ENCODE measurements around the gene CFAP57.

Gene CFAP57

DNA sequence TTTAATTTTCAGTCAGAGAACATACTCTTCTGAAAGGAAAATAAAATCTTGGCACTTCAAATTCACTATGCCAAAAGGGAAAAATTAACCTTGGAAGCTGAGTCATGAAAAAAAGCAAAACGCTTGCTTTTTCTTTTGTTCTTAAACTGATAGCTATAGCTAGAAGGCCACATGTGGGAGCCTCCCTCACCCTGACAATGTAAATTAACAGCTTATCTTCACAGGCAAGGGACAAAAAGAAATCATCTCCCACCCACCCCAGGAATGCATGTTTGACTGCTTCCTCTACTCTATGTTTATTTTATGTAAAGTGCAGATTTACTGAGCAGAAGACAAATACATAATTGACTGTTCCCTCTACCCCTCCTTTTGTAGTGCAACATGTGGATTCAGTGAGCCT is 38.1 kb upstream of the CFAP57 start:
- H3K4me1 ChIP-seq (ENCODE audit: control insufficient read depth, insufficient read depth, low read depth, low read length), result no peaks in the 10 kb centered on the region
- no peak overlapping the region for H4K8ac ChIP-seq (ENCODE audit: low read length)
- H3K23ac ChIP-seq (ENCODE audit: low read length in 2 of 2), result no peak overlapping the region
- WGBS, result 61% methylated on average over 1 of the region's 1 CpG
- DNase-seq, result no peak
- H3K27ac ChIP-seq (ENCODE audit: low read length, poor library complexity, severe bottlenecking), result no peak overlapping the region
- no peak overlapping the region for H3K4me2 ChIP-seq (ENCODE audit: low read length, poor library complexity, severe bottlenecking)
- no peak overlapping the region for H3K18ac ChIP-seq (ENCODE audit: low read depth in 1 of 2, low read length in 2 of 2)
- no peaks in the 10 kb centered on the region for H3K36me3 ChIP-seq (ENCODE audit: control insufficient read depth in 1 of 2, insufficient read depth in 2 of 2, low read depth in 1 of 2, low read length in 2 of 2)
- H3K9me3 ChIP-seq (ENCODE audit: control insufficient read depth, low read length), result no peaks in the 10 kb centered on the region
- no peak overlapping the region for H2BK12ac ChIP-seq (ENCODE audit: low read length in 2 of 2)
- H3K4me3 ChIP-seq (ENCODE audit: insufficient read depth in 1 of 2, low read depth in 1 of 2, low read length in 2 of 2), result no peak overlapping the region
- peaks cover 12 to 36% of the 10 kb centered on the region in 2 experiments for H3K27me3 ChIP-seq (ENCODE audit: control insufficient read depth in 1 of 2, insufficient read depth in 1 of 2, low read length in 2 of 2)
- H2AK5ac ChIP-seq (ENCODE audit: low read length, severe bottlenecking), result no peak overlapping the region
- H4K91ac ChIP-seq (ENCODE audit: low read length), result no peak overlapping the region
- H3K14ac ChIP-seq (ENCODE audit: low read length in 2 of 2), result no peak overlapping the region
- no peak overlapping the region for H3K4ac ChIP-seq (ENCODE audit: low read depth in 1 of 2, low read length in 2 of 2)
- no peak overlapping the region for H2BK5ac ChIP-seq (ENCODE audit: low read depth, low read length, poor library complexity, severe bottlenecking)
- no peak overlapping the region for H3K9ac ChIP-seq (ENCODE audit: low read length)
- no peaks in the 10 kb centered on the region for H3K79me1 ChIP-seq (replicated peaks; ENCODE audit: low read length, poor library complexity, severe bottlenecking)
- H2BK15ac ChIP-seq (ENCODE audit: low read depth, poor library complexity, severe bottlenecking), result no peak overlapping the region
- no peak overlapping the region for H2BK120ac ChIP-seq (ENCODE audit: low read depth, low read length)
- no peak overlapping the region for H2AFZ ChIP-seq (ENCODE audit: low read depth, low read length)

DNA sequence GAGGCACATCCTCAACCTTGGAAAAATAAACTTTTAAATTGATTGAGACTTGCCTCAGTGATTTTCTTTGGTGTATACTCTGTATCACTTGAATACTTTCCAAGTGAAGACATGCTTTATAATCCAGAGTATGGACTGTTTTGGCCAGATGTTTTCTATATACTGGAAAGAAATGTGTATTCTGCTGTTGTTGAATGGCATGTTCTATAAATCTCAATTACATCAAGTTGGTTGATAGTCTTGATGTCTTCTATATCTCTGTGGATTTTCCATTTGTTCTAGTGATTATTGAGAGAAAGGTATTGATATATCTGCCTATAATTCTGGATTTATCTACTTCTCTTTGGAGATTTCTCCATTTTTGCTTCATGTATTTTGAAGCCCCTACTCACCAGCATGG is 37.5 kb upstream of the CFAP57 start:
- DNase-seq, result no peak
- H2AK5ac ChIP-seq (ENCODE audit: low read length, severe bottlenecking), result no peak overlapping the region
- H3K14ac ChIP-seq (ENCODE audit: low read length in 2 of 2), result no peak overlapping the region
- H3K27me3 ChIP-seq (ENCODE audit: control insufficient read depth in 1 of 2, insufficient read depth in 1 of 2, low read length in 2 of 2), result peaks cover 12 to 36% of the 10 kb centered on the region in 2 experiments
- no peak overlapping the region for H3K4me3 ChIP-seq (ENCODE audit: insufficient read depth in 1 of 2, low read depth in 1 of 2, low read length in 2 of 2)
- H3K4me1 ChIP-seq (ENCODE audit: control insufficient read depth, insufficient read depth, low read depth, low read length), result no peaks in the 10 kb centered on the region
- no peaks in the 10 kb centered on the region for H3K9me3 ChIP-seq (ENCODE audit: control insufficient read depth, low read length)
- H2BK120ac ChIP-seq (ENCODE audit: low read depth, low read length), result no peak overlapping the region
- no peak overlapping the region for H3K4me2 ChIP-seq (ENCODE audit: low read length, poor library complexity, severe bottlenecking)
- no peak overlapping the region for H3K23ac ChIP-seq (ENCODE audit: low read length in 2 of 2)
- no peak overlapping the region for H2BK5ac ChIP-seq (ENCODE audit: low read depth, low read length, poor library complexity, severe bottlenecking)
- no peak overlapping the region for H4K91ac ChIP-seq (ENCODE audit: low read length)
- H2BK12ac ChIP-seq (ENCODE audit: low read length in 2 of 2), result no peak overlapping the region
- no peaks in the 10 kb centered on the region for H3K79me1 ChIP-seq (replicated peaks; ENCODE audit: low read length, poor library complexity, severe bottlenecking)
- H2BK15ac ChIP-seq (ENCODE audit: low read depth, poor library complexity, severe bottlenecking), result no peak overlapping the region
- no peak overlapping the region for H2AFZ ChIP-seq (ENCODE audit: low read depth, low read length)
- H3K4ac ChIP-seq (ENCODE audit: low read depth in 1 of 2, low read length in 2 of 2), result no peak overlapping the region
- H3K27ac ChIP-seq (ENCODE audit: low read length, poor library complexity, severe bottlenecking), result no peak overlapping the region
- no peak overlapping the region for H4K8ac ChIP-seq (ENCODE audit: low read length)
- no peak overlapping the region for H3K9ac ChIP-seq (ENCODE audit: low read length)
- H3K36me3 ChIP-seq (ENCODE audit: control insufficient read depth in 1 of 2, insufficient read depth in 2 of 2, low read depth in 1 of 2, low read length in 2 of 2), result no peaks in the 10 kb centered on the region
- no peak overlapping the region for H3K18ac ChIP-seq (ENCODE audit: low read depth in 1 of 2, low read length in 2 of 2)

DNA sequence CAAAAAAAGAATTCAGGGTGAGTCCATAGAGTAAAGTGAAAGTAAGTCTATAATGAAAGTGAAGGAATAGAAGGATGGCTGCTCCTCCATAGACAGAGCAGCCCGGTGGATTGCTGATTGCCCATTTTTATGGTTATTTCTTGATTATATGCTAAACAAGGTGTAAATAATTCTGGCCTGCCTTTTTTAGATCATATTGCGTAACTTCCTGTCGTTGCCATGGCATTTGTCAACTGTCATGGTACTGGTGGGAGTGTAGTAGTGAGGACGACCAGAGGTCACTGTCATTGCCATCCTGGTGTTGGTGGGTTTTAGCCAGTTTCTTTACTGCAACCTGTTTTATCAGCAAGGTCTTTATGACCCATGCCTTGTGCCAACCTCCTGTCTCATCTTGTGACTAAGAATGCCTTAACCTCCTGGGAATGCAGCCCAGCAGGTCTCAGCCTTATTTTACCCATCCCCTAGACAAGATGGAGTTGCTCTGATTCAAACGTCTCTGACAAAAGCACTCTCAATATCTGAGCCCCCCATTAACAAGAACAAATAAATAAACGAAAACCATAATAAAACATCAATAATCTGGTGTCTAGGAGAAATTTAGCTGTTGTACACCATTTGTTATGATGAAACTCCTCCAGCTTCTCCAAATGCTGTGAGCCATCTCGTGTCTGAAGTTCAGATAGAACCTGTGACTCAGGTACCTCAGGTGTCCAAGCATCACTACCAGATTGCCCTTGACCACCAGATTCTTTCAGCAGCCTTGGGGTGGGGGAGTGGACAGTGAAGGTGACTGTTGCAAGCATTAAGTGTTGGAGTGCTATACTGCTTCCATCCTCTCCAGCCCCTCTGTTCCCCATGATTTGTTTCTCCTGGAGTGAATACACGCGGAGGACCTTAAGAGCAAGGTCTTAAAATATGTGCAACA is 36.0 kb upstream of the CFAP57 start:
- no peak overlapping the region for H2BK120ac ChIP-seq (ENCODE audit: low read depth, low read length)
- no peak overlapping the region for H3K4me3 ChIP-seq (ENCODE audit: insufficient read depth in 1 of 2, low read depth in 1 of 2, low read length in 2 of 2)
- H2BK12ac ChIP-seq (ENCODE audit: low read length in 2 of 2), result no peak overlapping the region
- H3K4me2 ChIP-seq (ENCODE audit: low read length, poor library complexity, severe bottlenecking), result no peak overlapping the region
- no peak overlapping the region for H4K91ac ChIP-seq (ENCODE audit: low read length)
- no peaks in the 10 kb centered on the region for H3K4me1 ChIP-seq (ENCODE audit: control insufficient read depth, insufficient read depth, low read depth, low read length)
- no peak overlapping the region for H3K27ac ChIP-seq (ENCODE audit: low read length, poor library complexity, severe bottlenecking)
- H4K8ac ChIP-seq (ENCODE audit: low read length), result no peak overlapping the region
- no peak overlapping the region for H3K9ac ChIP-seq (ENCODE audit: low read length)
- H3K4ac ChIP-seq (ENCODE audit: low read depth in 1 of 2, low read length in 2 of 2), result no peak overlapping the region
- no peak overlapping the region for H3K18ac ChIP-seq (ENCODE audit: low read depth in 1 of 2, low read length in 2 of 2)
- H2BK5ac ChIP-seq (ENCODE audit: low read depth, low read length, poor library complexity, severe bottlenecking), result no peak overlapping the region
- WGBS, result 80% methylated on average over 7 of the region's 9 CpGs
- DNase-seq, result no peak
- no peak overlapping the region for H2AFZ ChIP-seq (ENCODE audit: low read depth, low read length)
- no peaks in the 10 kb centered on the region for H3K79me1 ChIP-seq (replicated peaks; ENCODE audit: low read length, poor library complexity, severe bottlenecking)
- no peak overlapping the region for H2BK15ac ChIP-seq (ENCODE audit: low read depth, poor library complexity, severe bottlenecking)
- H2AK5ac ChIP-seq (ENCODE audit: low read length, severe bottlenecking), result no peak overlapping the region
- peaks cover 6 to 27% of the 10 kb centered on the region in 2 experiments for H3K27me3 ChIP-seq (ENCODE audit: control insufficient read depth in 1 of 2, insufficient read depth in 1 of 2, low read length in 2 of 2)
- H3K23ac ChIP-seq (ENCODE audit: low read length in 2 of 2), result no peak overlapping the region
- H3K36me3 ChIP-seq (ENCODE audit: control insufficient read depth in 1 of 2, insufficient read depth in 2 of 2, low read depth in 1 of 2, low read length in 2 of 2), result no peaks in the 10 kb centered on the region
- no peaks in the 10 kb centered on the region for H3K9me3 ChIP-seq (ENCODE audit: control insufficient read depth, low read length)
- H3K14ac ChIP-seq (ENCODE audit: low read length in 2 of 2), result no peak overlapping the region

DNA sequence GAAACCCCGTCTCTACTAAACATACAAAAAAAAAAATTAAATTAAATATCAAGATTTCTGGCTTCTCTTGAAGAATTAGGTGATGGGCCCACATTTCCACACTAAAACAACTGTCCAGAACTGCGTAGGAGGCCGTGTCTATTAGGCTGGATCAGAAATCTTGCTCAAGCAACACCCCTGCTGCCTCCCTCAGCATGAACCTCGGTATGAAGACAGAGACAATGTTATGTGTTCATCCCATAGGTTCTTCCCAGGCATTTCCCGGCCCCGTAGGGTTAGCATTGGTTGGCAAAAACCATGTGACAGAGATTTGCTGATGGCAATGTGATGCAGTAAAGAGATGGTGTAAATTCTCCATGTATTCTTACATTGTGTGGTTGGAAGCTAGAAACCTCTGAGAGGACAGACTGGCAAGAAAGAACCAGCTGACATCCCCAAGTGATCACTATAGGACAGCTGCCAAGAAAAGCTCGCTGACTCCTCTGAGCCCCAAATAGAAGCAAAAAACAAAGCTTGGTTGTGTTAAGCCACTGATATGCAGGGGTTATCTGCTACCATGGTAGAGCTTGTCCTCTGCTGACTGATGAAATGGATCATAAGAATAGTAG is 34.6 kb upstream of the CFAP57 start:
- Histone ChIP-seq H3K4me2 (ENCODE audit: low read length, poor library complexity, severe bottlenecking) (no peak overlapping the region), H3K27ac (ENCODE audit: low read length, poor library complexity, severe bottlenecking) (no peak overlapping the region), H4K8ac (ENCODE audit: low read length) (no peak overlapping the region), H3K27me3 (ENCODE audit: control insufficient read depth in 1 of 2, insufficient read depth in 1 of 2, low read length in 2 of 2) (peaks cover 4 to 21% of the 10 kb centered on the region in 2 experiments), H2BK15ac (ENCODE audit: low read depth, poor library complexity, severe bottlenecking) (no peak overlapping the region), H3K9me3 (ENCODE audit: control insufficient read depth, low read length) (no peaks in the 10 kb centered on the region), H3K4me1 (ENCODE audit: control insufficient read depth, insufficient read depth, low read depth, low read length) (no peaks in the 10 kb centered on the region), H2AK5ac (ENCODE audit: low read length, severe bottlenecking) (no peak overlapping the region), H3K14ac (ENCODE audit: low read length in 2 of 2) (no peak overlapping the region), H2BK120ac (ENCODE audit: low read depth, low read length) (no peak overlapping the region), H3K18ac (ENCODE audit: low read depth in 1 of 2, low read length in 2 of 2) (no peak overlapping the region), H3K23ac (ENCODE audit: low read length in 2 of 2) (no peak overlapping the region), H4K91ac (ENCODE audit: low read length) (no peak overlapping the region), H2BK5ac (ENCODE audit: low read depth, low read length, poor library complexity, severe bottlenecking) (no peak overlapping the region), H3K4ac (ENCODE audit: low read depth in 1 of 2, low read length in 2 of 2) (no peak overlapping the region), H2BK12ac (ENCODE audit: low read length in 2 of 2) (no peak overlapping the region), H3K36me3 (ENCODE audit: control insufficient read depth in 1 of 2, insufficient read depth in 2 of 2, low read depth in 1 of 2, low read length in 2 of 2) (no peaks in the 10 kb centered on the region), H3K79me1 (replicated peaks; ENCODE audit: low read length, poor library complexity, severe bottlenecking) (no peaks in the 10 kb centered on the region), H3K9ac (ENCODE audit: low read length) (no peak overlapping the region), H2AFZ (ENCODE audit: low read depth, low read length) (no peak overlapping the region), H3K4me3 (ENCODE audit: insufficient read depth in 1 of 2, low read depth in 1 of 2, low read length in 2 of 2) (no peak overlapping the region)
- no peak for DNase-seq
- WGBS, result 87% methylated on average over 6 of the region's 7 CpGs
